GM12864 (cell line): ENCODE results near the gene IFT43.

Source experiments
- DNase-seq: peaks from one replicate; pipeline ENCODE4 v3.0.0-alpha.2; 2011; ENCODE audit warnings: low read depth
- H3K4me3 ChIP-seq: 2 replicates; pipeline ENCODE4 v1.5.1; 2011; ENCODE audit warnings: mild to moderate bottlenecking, low read depth, low read length, control low read depth
- TF ChIP-seq, protein P1 (sequence below): IDR thresholded peaks from 2 replicates; pipeline ENCODE4 v1.5.1; 2011; ENCODE audit warnings: low read depth, mild to moderate bottlenecking, moderate library complexity, low read length, control low read depth, inconsistent platforms; ENCODE audit errors: missing control alignments

Gene IFT43

DNA sequence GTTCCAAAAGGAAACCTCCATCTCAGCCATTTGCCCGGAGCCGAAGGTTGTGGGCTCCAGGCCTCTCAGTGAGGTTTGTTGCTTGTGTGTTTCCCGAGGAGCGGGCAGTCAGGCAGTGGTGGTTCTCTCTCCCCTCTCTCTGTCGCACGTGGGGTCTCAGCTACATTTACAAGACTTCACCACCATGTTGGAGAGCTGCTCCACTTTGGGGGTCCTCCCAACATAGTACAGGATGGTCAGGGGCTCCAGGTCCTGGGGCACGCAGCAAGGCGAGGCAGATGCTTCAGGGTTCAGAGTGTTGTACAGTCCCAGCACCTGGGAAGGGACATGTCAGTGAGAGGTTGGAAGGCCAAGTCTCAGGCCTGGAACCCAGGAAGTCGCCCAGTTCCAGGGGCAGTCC is 26.5 kb upstream of the IFT43 start:
- no peak overlapping the region for H3K4me3 ChIP-seq
- DNase-seq: no peak
- TF ChIP-seq, protein P1, sequence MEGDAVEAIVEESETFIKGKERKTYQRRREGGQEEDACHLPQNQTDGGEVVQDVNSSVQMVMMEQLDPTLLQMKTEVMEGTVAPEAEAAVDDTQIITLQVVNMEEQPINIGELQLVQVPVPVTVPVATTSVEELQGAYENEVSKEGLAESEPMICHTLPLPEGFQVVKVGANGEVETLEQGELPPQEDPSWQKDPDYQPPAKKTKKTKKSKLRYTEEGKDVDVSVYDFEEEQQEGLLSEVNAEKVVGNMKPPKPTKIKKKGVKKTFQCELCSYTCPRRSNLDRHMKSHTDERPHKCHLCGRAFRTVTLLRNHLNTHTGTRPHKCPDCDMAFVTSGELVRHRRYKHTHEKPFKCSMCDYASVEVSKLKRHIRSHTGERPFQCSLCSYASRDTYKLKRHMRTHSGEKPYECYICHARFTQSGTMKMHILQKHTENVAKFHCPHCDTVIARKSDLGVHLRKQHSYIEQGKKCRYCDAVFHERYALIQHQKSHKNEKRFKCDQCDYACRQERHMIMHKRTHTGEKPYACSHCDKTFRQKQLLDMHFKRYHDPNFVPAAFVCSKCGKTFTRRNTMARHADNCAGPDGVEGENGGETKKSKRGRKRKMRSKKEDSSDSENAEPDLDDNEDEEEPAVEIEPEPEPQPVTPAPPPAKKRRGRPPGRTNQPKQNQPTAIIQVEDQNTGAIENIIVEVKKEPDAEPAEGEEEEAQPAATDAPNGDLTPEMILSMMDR: no peak

DNA sequence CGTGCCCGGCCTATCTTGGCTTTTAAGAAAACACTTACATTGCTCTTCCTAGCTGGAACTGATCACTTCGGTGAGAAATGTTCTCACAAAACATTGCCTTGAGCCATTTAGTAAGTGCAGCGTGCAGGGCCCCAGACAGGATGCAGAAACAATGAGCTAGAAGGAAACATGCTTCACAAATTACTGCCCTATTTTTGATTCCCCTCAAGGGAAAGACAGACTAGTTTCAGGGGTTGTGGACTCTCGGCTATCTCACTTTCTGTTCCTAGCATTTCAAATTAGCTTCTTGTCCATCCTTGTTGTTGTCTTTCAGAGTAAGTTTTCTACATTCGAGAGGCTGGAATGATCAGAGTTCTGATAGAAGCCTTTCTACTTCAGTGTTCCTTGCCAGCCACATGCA is 25.3 kb upstream of the IFT43 start:
- H3K4me3 ChIP-seq: no peak overlapping the region
- TF ChIP-seq, protein P1: no peak
- peak; percentile 61 for DNase-seq

DNA sequence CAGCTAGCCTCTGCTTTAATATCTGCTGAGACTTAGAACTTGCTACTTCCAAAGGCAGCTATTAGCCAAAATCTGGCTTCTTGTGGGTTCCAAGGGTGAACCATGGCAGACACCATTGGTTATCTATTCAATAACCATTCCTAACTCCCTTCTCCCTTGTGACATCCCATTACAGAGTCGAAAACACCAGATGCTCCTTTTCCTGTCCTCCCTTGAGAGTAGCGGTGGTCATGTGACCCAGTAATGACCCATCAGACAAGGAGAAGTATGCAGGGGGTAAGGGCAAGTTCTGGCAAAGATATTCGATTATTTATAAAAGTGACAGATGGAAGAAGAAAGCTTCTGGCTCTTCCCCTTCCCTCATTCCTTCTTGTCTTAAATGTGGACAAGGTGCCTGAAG is 23.9 kb upstream of the IFT43 start:
- TF ChIP-seq, protein P1: no peak
- DNase-seq: no peak

DNA sequence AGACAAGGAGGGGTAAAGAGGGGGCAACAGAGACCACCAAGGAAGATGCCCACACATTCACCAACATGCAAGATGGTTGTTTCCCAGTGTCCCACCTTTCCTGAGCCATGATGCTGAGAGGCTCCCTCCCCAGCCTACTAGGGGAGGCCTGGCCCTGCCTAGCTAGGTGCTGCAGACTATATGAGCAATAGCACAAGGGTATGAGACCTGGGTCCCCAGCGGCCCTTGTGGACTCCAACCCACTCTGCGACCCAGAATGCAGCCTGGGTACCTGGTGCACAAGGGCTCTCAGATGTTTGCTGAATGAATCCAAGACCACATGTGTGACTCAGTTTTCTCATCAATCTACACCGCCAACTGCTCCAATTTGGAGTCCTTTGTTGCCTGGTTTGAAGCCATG is 17.7 kb upstream of the IFT43 start:
- TF ChIP-seq, protein P1: no peak

More for the DNA sequence above, 23.9 kb upstream of the IFT43 start:
- H3K4me3 ChIP-seq: no peak overlapping the region

DNA sequence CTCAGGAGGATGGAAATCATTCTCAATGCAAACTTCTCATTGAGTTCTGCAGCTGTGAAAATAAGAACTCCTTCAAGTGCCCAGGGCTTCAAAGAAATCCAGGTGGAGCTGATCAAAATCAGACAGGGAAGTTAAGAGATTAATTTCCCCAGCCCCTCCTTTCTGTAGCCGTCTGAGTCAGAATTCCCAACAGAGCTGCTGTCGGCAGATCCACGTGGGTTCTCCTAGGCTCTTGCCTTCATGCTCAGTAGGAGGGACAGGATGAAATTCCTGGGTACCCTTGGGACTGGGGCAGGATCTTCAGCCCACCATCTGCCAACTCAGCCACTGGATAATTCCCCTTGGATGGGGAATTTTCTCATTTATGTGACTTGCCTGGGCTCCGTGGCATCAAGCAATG is 17.1 kb upstream of the IFT43 start:
- H3K4me3 ChIP-seq: no peak overlapping the region
- TF ChIP-seq, protein P1: no peak
- no peak for DNase-seq

More for the DNA sequence above, 17.7 kb upstream of the IFT43 start:
- no peak overlapping the region for H3K4me3 ChIP-seq
- DNase-seq: no peak

DNA sequence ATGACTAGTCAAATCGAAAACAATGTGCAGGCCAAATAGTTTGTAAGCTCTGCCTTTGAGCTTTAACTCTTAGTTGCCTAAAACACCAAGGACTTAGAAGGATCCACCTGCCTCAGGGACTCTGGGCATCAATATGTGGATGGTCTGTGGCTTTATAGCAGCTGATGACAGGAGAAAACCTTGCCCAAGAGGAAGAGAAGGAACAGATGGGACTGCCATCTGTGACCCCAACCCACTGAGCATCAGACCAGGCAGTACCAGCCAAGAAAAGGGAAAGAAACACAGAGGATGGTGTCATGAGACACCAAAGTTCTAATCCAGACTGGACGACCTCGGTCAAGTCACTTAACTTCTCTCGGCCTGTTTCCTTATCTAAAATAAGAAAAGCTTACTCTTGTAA is 16.4 kb upstream of the IFT43 start:
- H3K4me3 ChIP-seq: no peak overlapping the region
- TF ChIP-seq, protein P1: no peak
- DNase-seq: no peak

DNA sequence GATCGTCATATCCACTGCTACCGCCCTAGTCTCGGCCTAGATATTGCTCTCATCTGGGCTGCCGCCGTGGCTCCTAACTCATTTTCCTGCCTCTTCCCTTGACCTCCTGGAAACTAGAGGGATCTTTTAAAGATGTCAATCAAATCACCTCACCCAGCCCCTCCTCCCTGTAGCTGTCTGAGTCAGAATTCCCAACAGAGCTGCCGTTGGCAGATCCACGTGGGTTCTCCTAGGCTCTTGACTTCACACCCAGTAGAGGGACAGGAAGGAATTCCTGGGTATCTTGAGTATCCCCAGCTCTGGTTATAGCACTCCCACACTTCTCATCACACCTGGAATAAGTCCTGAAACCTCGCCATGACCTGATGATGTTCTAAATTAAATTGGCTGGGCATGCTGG is 15.7 kb upstream of the IFT43 start:
- H3K4me3 ChIP-seq: no peak overlapping the region
- TF ChIP-seq, protein P1: no peak
- no peak for DNase-seq
